HG03378 (cell line): ENCODE results near the gene KCNH8.

Source experiments
- ATAC-seq: cut with Tn5 transposase; IDR thresholded peaks from one replicate; pipeline ENCODE4 v1.9.1; 2021; ENCODE audit warnings: mild to moderate bottlenecking, moderate library complexity; ENCODE audit not compliant: unreplicated experiment

KCNH8 gene

DNA sequence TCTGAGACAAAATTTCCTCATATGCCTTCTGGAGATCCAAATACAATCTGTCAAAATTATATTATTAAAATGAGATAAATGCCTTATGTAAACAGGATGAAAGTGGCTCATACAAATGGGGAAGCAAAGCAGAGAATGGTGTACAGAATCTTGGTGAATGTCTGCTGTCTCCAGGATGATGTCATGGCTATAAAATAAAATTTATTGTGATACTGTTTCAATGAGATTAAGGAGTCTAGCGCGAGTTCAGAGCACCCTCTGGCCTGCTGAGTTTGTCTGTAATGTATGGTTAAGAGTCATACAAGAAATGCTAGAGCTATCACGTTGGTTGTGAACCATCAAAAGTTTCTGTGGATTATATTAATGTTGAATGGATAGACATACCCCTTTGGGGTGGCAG lies 426.0 kb downstream of the KCNH8 start:
- no peak for ATAC-seq

DNA sequence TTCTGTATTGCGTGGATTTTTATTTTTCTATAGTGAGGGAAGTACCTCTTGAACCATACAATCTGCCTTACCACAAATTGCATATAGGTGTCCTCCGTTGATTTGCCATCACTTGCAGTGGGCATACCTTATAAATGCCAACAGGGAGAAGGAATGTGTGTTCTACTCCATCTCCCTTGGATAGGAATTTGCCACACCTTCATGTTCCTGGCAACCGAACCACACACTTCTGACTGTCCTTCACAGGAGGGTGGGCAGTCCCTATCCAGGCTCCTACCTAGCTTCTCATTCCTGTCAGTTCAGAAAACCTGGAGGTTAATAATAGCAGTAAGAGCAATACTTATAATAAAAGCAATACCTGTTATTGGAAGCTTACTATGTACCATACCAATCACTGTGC lies 428.0 kb downstream of the KCNH8 start:
- ATAC-seq: no peak
